GM21529 (cell line): Measurements from ENCODE around the gene OCA2.
"Not testable (repeated sequence)": the region's sequence is repeated elsewhere in the genome, so short reads cannot be mapped to it uniquely, and the experiment has no call there.

Source experiments
- ATAC-seq: cut with Tn5 transposase; IDR thresholded peaks from one replicate; pipeline ENCODE4 v1.9.1; 2021; ENCODE audit not compliant: unreplicated experiment

Gene OCA2

GRCh38 chr15:27744641-27745040, 354.5 kb downstream of the OCA2 start:
- no peak for ATAC-seq

DNA sequence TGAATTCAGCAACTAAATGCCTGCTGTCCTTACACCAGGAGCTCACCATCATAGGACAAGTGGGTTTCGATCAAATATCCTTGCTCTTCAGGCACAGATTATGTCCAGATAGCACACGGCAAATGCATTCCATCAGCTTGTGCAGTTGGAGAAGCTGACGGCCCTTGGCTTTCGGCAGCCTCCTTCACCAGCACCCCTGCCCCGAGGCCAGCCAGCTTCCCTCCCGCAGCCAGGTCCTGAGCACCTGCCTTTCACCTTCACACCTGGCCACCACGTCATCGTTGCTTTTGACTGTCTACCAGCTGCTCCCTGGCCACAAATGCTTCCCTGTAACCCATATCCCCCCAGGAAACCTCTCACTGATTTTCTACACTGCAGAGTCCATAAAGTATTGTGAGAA, 355.5 kb downstream of the OCA2 start:
- no peak for ATAC-seq

- no peak for ATAC-seq
Observed at GRCh38 chr15:27742751-27743477, 356.2 kb downstream of the OCA2 start.

- no peak for ATAC-seq
Observed at GRCh38 chr15:27741226-27741860, 357.8 kb downstream of the OCA2 start.

- ATAC-seq, result no peak
Observed at GRCh38 chr15:27734785-27735495, 364.2 kb downstream of the OCA2 start.

- no peak for ATAC-seq
Observed at GRCh38 chr15:27731776-27732175, 367.3 kb downstream of the OCA2 start.

DNA sequence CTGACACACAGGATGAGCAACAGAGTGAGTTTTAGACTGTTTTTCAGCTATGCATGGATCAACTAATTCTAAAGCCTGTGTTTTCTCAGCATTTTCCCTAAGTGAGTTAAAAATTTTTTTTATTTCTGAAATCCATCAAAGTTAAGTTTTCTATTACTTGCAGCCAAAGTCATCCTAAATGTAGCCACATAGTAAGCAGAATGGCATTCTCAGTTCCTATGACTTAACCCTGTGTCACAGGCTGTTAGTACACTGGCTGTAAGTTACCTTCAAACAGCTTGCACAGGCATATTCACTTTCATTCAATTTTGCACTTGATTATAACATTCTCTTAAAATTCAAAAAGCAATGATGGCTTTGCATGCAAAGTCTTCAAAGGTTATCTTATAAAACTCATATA, 368.2 kb downstream of the OCA2 start:
- no peak for ATAC-seq

- ATAC-seq, result no peak
Observed at GRCh38 chr15:27725731-27726130, 373.4 kb downstream of the OCA2 start.

GRCh38 chr15:27723821-27724220, 375.3 kb downstream of the OCA2 start:
- no peak for ATAC-seq

- no peak for ATAC-seq
Observed at GRCh38 chr15:27722102-27722501, 377.0 kb downstream of the OCA2 start.

DNA sequence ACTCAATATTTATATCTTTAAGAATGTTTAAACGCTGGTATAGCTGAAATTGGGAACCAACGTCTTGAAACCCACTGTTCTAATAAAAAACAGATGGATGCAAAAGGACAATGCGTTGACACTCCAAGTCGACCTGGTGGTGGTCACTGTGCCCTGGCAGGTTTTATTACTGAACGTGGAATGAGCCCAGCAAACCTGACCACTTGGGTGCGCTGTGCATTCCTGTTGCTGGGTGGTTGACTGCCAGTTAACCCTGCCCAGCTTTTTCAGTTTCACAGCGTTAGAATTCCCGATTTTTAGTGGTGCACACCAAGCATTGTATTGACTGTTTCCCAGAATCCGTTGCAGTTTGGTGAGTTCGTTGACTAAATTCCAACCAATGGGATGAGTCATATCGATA, 384.4 kb downstream of the OCA2 start:
- no peak for ATAC-seq

- not testable (repeated sequence) for ATAC-seq
Observed at GRCh38 chr15:27713850-27714249, 385.3 kb downstream of the OCA2 start.

DNA sequence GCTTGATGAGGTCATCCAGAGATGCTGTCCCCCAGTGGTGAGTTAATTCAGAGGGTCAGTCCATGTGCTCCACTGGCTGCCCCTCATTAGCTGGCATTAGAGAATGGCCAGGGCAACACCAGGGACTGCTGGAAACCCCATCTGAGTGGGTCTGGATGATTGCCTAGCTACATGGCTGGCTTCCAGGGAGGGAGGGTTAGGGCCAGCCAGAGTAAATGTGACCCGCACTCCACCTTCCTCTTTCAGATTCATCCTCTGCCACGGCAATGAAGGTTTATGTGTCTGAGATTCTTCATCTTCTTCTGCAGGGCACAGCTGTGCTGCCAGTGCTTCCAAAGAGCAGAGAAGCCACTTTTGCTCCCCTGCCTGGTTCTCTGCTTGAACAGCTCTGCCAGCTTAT, 391.9 kb downstream of the OCA2 start:
- no peak for ATAC-seq

GRCh38 chr15:27706300-27706699, 392.8 kb downstream of the OCA2 start:
- no peak for ATAC-seq

DNA sequence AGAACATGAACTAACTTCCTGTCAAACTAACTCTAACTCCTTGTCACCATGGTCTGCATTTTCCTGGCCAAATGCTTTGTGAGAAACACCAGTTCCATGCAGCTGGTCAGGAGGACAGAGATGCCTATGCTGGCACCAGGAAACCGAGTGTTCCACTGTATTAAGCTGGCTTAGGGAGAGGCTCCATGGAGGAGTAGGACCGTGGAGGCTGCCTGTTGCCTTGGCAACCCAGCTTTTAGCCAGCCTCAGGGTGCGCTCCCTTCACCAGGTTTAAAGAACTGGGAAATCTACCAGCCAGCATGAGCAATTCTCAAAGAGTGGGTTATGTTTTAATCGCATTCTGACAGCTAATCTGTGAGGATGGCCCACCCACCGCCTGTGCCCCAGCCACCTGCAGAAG, 394.1 kb downstream of the OCA2 start:
- ATAC-seq, result no peak
